ENCODE data around the gene NUPR2. TPM values are rescaled to one million over a fixed set of nuclear protein-coding genes. Genes with fewer than 3 reads are reported as not detected.
A peak's percentile ranks its signal among the peaks of the same experiment; 100 is the strongest.
"Not testable (repeated sequence)": the region's sequence is repeated elsewhere in the genome, so short reads cannot be mapped to it uniquely, and the experiment has no call there.

NUPR2 gene
- total and polyA plus RNA-seq, 10 donors = not detected

GRCh38 chr7:56092789-56093531, 23.3 kb downstream of the NUPR2 start, which contains the start of gene PHKG1:
Gene PHKG1, minus strand, starts transcription at chr7:56092952. Its CDS starts 4,011 bp downstream, at chr7:56088941.
- H3K27ac ChIP-seq = peak within 1 kb of the TSS in 5 of 8 donors; percentile 13 to 51 (median 43)
- 63 to 69% (median 66%) methylated on average over 19 of the region's 19 CpGs for WGBS, 5 donors

GRCh38 chr7:56092388-56092787, 23.8 kb downstream of the NUPR2 start:
- DNase-seq; H3K4me3 ChIP-seq; H3K27me3 ChIP-seq (replicated peaks in 1 of 7); H3K9me3 ChIP-seq; intact Hi-C loops (cut with DNase I; ENCODE audit: low total_unique reads): not testable (repeated sequence)
- H3K36me3 ChIP-seq = peaks cover 0 to 39% (median 3%) of the 10 kb centered on the region in 6 donors
- 60 to 80% (median 71%) methylated on average over 6 of the region's 6 CpGs for WGBS, 5 donors
- peak overlapping the region in 5 of 8 donors; percentile 13 to 51 (median 43) for H3K27ac ChIP-seq
- peaks cover 3 to 18% (median 10%) of the 10 kb centered on the region in 6 donors for H3K4me1 ChIP-seq

More at GRCh38 chr7:56092789-56093531, 23.3 kb downstream of the NUPR2 start, which contains the start of gene PHKG1:
- intact Hi-C loops (cut with DNase I; ENCODE audit: low total_unique reads) = no loop called here
- peak; percentile 80 for DNase-seq
- Histone ChIP-seq H3K4me3 (no peak within 1 kb of the TSS), H3K9me3 (no peaks in the 10 kb centered on the region), H3K4me1 (peaks cover 3 to 18% (median 10%) of the 10 kb centered on the region in 6 donors), H3K27me3 (replicated peaks in 1 of 7) (no peaks in the 10 kb centered on the region), H3K36me3 (peaks cover 0 to 39% (median 2%) of the 10 kb centered on the region in 6 donors)
- TF ChIP-seq POLR2A (IDR thresholded peaks at IDR 0.05) = no peak
- TF ChIP-seq POLR2AphosphoS5 (IDR thresholded peaks at IDR 0.05) = peak; percentile 64 to 74 (median 72)
- peak in 7 of 11 experiments; percentile 18 to 62 (median 52) for TF ChIP-seq CTCF (IDR thresholded peaks at IDR 0.05 in 8 of 11, conservative IDR thresholded peaks at IDR 0.05 in 3 of 11)

GRCh38 chr7:56091591-56091990, 24.6 kb downstream of the NUPR2 start:
- intact Hi-C loops (cut with DNase I; ENCODE audit: low total_unique reads) = no loop called here

GRCh38 chr7:56087445-56087844, 28.8 kb downstream of the NUPR2 start:
- Histone ChIP-seq H3K27me3 (replicated peaks in 1 of 7) (no peaks in the 10 kb centered on the region), H3K27ac (no peak overlapping the region), H3K4me3 (no peak overlapping the region), H3K36me3 (peaks cover 0 to 58% (median 5%) of the 10 kb centered on the region in 6 donors), H3K9me3 (no peaks in the 10 kb centered on the region), H3K4me1 (peaks cover 0 to 15% (median 7%) of the 10 kb centered on the region in 6 donors)
- TF ChIP-seq CTCF (IDR thresholded peaks at IDR 0.05 in 8 of 11, conservative IDR thresholded peaks at IDR 0.05 in 3 of 11) (no peak), POLR2AphosphoS5 (IDR thresholded peaks at IDR 0.05) (peak in 1 of 3 donors; percentile 41)
- intact Hi-C loops (cut with DNase I; ENCODE audit: low total_unique reads) = no loop called here
- WGBS, 5 donors = 88 to 95% (median 93%) methylated on average over 13 to 16 of the region's 16 CpGs
- DNase-seq = peak; percentile 63

More at GRCh38 chr7:56091591-56091990, 24.6 kb downstream of the NUPR2 start:
- no peak overlapping the region for H3K27ac ChIP-seq
- H3K4me1 ChIP-seq = peaks cover 3 to 18% (median 10%) of the 10 kb centered on the region in 6 donors
- H3K4me3 ChIP-seq = no peak overlapping the region
- H3K27me3 ChIP-seq (replicated peaks in 1 of 7) = no peaks in the 10 kb centered on the region
- no peaks in the 10 kb centered on the region for H3K9me3 ChIP-seq
- TF ChIP-seq POLR2A (IDR thresholded peaks at IDR 0.05) = no peak
- no peak for TF ChIP-seq POLR2AphosphoS5 (IDR thresholded peaks at IDR 0.05)
- no peak for TF ChIP-seq CTCF (IDR thresholded peaks at IDR 0.05 in 8 of 11, conservative IDR thresholded peaks at IDR 0.05 in 3 of 11)
- H3K36me3 ChIP-seq = peaks cover 0 to 39% (median 5%) of the 10 kb centered on the region in 6 donors
- WGBS, 5 donors = 94 to 100% (median 100%) methylated on average over 3 of the region's 3 CpGs
- no peak for DNase-seq
